ENCODE data around the gene PSMB1. TPM values are rescaled to one million over a fixed set of nuclear protein-coding genes. Genes with fewer than 3 reads are reported as not detected.

Gene PSMB1
- total RNA-seq (2014; rRNA removed; shearing (Covaris generic)) = 341 and 368 TPM in 2 replicates
- polyA plus RNA-seq (2015; cell fraction: cytosol; rRNA removed) = 254 and 274 TPM in 2 replicates
- polyA plus RNA-seq (2015; cell fraction: nucleus; rRNA removed) = 210 and 229 TPM in 2 replicates

- in situ Hi-C loops (cut with HindIII; ENCODE audit: low pct_unique_long_range_greater_than_20kb, low sequenced_read_pairs) = no loop called here
- peak; percentile 94 for DNase-seq (ENCODE audit: low read depth, low spot score)
Measured at GRCh38 chr6:170552765-170553533, at the start of gene PSMB1. PSMB1 (minus strand) TSS chr6:170553307; CDS start chr6:170553242, 65 bp downstream.

- no peak for DNase-seq (ENCODE audit: low read depth, low spot score)
- in situ Hi-C loops (cut with HindIII; ENCODE audit: low pct_unique_long_range_greater_than_20kb, low sequenced_read_pairs) = no loop called here
Measured at GRCh38 chr6:170597278-170597677, 44.2 kb upstream of the PSMB1 start.

GRCh38 chr6:170596426-170596825 is 43.3 kb upstream of the PSMB1 start:
- DNase-seq (ENCODE audit: low read depth, low spot score) = no peak
- in situ Hi-C loops (cut with HindIII; ENCODE audit: low pct_unique_long_range_greater_than_20kb, low sequenced_read_pairs) = no loop called here

DNA sequence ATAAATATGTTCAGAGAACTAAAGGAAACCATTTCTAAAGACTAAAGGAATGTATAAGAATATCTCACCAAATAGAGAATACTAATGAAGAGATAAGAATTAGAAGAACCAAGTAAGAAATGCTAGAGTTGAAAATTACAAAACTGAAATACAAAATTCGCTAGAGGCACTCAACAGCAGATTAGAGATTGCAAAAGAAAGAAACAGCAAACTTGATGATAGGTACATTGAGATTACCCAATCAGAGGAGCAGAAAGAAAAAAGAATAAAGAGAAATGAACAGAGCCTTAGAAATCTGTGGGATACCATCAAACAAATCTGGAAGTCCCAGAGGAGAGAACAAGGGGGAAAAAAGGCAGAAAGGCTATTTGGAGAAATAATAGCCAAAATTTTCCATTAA is 37.6 kb upstream of the PSMB1 start:
- in situ Hi-C loops (cut with HindIII; ENCODE audit: low pct_unique_long_range_greater_than_20kb, low sequenced_read_pairs) = no loop called here
- DNase-seq (ENCODE audit: low read depth, low spot score) = no peak

- no peak for DNase-seq (ENCODE audit: low read depth, low spot score)
- in situ Hi-C loops (cut with HindIII; ENCODE audit: low pct_unique_long_range_greater_than_20kb, low sequenced_read_pairs) = no loop called here
Measured at GRCh38 chr6:170584954-170585498, 31.9 kb upstream of the PSMB1 start.

DNA sequence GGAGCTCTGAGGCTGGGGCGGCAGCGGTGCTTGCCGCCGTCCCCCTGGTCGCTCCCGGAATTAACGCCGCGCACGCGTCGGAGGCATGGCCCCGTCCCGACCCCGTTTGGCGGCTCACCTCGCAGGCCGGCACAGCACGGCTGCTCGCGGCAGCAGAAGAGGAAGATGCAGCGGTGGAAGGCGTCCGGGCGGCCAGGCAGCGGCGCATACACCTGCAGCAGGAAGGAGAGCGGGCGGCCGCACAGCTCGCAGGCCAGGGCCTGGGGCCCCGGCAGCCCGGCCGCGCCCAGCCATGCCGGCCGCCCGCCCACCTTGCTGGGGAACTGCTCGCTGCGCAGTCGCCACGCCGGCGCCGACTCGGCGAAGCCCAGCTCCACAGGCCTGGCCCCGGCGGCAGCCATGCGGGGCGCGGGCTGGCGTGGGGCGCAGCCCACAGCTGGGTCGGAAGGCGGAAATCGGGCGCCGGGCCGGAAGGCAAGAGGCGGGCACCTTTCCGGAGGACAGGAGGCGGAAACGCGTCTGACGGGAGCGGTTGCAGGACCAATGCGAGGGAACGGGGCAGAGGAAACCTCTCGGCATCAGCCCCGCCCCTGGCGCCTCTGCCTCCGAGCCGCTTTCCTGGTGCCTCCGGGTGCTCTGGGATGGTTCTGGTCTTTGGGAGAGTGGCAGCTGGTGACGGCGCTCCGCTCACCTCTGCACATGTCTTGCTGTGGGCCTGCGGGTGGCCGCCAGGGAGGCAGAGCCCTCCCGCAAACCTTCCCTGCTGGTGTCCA is 31.3 kb upstream of the PSMB1 start, which contains the start of gene PDCD2:
Gene PDCD2, minus strand, starts transcription at position 457 of the 773 bp plus-strand sequence. Its CDS starts 56 bp downstream, at position 401.
- DNase-seq (ENCODE audit: low read depth, low spot score) = peak; percentile 90
- in situ Hi-C loops (cut with HindIII; ENCODE audit: low pct_unique_long_range_greater_than_20kb, low sequenced_read_pairs) = no loop called here

DNA sequence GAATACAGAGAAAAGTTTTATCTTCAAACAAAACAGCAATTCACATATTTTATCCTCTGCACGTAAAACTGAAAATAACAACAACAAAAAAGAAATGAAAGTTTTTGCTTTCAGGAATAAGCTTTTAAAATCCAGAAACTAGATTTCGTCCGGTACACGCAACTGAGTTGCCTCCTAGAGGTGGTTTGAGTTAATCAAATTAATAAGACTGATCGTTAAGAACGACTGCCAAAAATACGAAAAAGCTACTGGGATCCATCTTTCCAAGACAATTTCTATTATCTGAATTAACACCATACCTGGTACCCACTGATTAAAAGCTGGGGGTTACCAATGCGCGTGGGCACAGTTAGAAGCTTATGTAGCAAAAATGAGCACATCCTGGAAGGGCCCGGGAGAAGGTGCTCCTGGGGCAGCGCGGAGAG is 30.7 kb upstream of the PSMB1 start:
- in situ Hi-C loops (cut with HindIII; ENCODE audit: low pct_unique_long_range_greater_than_20kb, low sequenced_read_pairs) = no loop called here
- DNase-seq (ENCODE audit: low read depth, low spot score) = no peak

- in situ Hi-C loops (cut with HindIII; ENCODE audit: low pct_unique_long_range_greater_than_20kb, low sequenced_read_pairs) = no loop called here
- DNase-seq (ENCODE audit: low read depth, low spot score) = no peak
Measured at GRCh38 chr6:170578909-170579308, 25.8 kb upstream of the PSMB1 start.

DNA sequence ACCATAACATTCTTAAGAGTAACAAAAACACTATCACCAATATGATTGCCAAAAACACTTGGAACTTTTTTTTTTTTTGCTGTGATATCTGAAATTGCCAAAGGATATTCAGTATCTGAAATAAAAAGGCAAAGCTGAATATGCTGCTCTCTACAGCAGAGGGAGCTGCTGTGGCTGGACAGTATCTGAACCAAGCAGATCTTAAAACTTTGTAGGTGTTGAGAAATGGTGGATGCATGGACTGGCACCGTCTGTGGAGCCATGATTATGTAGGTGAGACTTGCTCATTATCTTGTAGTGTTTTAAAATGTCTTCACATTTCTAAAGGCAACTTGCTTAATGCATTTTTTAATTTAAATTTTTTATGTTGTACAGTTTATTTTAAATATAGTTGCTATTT is 22.1 kb upstream of the PSMB1 start:
- peak; percentile 39 for DNase-seq (ENCODE audit: low read depth, low spot score)
- in situ Hi-C loops (cut with HindIII; ENCODE audit: low pct_unique_long_range_greater_than_20kb, low sequenced_read_pairs) = no loop called here

DNA sequence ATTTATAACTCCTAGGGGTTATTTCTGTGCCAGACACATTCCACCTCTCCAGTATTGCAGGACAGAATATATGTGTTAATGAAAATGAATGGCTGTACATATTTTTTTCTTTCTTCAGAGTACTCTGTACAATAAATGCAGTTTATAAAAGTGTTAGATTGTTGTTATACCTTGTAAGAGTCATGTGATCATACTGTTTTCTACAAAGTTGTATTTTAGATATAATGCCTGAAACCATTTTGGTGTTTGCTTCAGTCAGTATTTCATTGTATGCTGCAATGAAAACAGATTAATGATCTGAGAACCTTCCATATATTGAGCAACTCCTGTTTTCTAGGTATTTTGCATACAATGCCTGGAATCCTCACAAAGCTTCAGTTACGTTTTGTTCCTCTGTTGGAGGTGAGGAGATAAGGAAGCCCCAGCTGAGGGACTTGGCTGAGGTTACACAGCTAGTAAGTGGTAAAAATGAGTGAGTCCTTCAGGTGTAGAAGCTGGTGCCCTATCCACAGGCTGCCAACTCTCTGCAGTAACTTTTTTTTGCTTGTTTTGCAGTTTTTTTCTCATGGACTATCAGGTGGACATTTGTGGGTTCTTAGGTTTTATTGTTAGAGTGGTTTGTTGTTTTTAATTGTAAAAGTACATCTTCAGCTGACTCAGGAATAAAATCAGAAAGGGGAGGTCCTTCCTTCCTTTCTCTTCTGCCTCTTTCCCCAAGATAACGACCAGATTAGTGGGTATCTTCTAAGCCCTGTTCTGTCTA is 19.8 kb upstream of the PSMB1 start:
- in situ Hi-C loops (cut with HindIII; ENCODE audit: low pct_unique_long_range_greater_than_20kb, low sequenced_read_pairs) = no loop called here
- no peak for DNase-seq (ENCODE audit: low read depth, low spot score)

DNA sequence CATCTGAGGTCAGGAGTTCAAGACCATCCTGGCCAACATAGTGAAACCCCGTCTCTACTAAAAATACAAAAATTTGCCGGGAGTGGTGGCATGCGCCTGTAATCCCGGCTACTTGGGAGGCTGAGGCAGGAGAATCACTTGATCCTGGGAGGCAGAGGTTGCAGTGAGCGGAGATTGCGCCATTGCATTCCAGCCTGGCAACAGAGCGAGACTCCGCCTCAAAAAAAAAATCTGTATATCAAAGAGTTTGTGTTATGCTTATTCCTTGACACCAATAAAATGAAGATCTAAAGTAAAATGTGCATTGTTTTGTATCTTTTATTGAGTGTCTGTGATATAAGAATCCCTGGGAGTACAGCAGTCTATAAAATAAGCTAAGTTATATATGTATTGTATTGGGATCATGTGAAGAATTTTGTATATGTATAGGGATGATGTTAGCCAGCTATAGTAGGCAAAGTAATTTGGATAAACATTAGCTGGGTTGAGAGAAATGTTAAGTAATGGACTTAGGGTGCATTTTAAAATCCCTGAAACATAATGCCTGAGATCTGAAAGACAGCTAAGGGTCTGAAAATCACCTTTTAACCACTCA is 11.9 kb upstream of the PSMB1 start:
- in situ Hi-C loops (cut with HindIII; ENCODE audit: low pct_unique_long_range_greater_than_20kb, low sequenced_read_pairs) = no loop called here

DNA sequence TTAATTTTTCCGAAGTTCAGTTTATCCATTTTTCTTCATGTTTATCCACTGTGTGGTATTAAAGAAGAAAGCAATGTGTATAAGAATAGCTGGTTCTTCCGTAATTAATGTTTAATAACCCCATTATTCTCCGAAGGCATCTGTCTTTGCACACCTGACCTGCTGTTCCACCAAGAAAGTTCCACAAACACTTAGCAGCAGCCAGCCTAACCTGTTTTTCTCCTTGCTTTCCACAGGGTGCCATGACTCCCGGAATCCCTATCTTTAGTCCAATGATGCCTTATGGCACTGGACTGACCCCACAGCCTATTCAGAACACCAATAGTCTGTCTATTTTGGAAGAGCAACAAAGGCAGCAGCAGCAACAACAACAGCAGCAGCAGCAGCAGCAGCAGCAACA is 8.4 kb upstream of the PSMB1 start:
- no peak for DNase-seq (ENCODE audit: low read depth, low spot score)
- in situ Hi-C loops (cut with HindIII; ENCODE audit: low pct_unique_long_range_greater_than_20kb, low sequenced_read_pairs) = no loop called here

More for the DNA sequence above, 11.9 kb upstream of the PSMB1 start:
- DNase-seq (ENCODE audit: low read depth, low spot score) = no peak

GRCh38 chr6:170555305-170555704 is 2.2 kb upstream of the PSMB1 start:
- in situ Hi-C loops (cut with HindIII; ENCODE audit: low pct_unique_long_range_greater_than_20kb, low sequenced_read_pairs) = no loop called here
- DNase-seq (ENCODE audit: low read depth, low spot score) = no peak

DNA sequence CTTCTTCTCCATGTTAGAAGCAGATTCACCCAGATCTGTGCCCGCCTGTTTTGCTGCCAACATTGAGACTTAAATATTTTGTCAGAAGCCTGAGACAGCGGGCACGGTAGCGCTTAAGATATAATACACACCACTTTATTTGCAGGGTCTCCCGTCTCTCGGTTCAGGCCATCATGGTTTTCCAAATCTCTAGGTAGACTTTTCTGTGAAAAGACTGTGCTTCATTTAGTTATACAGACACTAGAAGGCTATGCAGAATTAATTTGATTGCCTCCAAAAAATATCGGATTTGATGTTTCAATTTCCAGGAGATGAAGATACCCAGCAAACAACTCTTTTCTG is 1.7 kb upstream of the PSMB1 start:
- DNase-seq (ENCODE audit: low read depth, low spot score) = no peak
- in situ Hi-C loops (cut with HindIII; ENCODE audit: low pct_unique_long_range_greater_than_20kb, low sequenced_read_pairs) = no loop called here

DNA sequence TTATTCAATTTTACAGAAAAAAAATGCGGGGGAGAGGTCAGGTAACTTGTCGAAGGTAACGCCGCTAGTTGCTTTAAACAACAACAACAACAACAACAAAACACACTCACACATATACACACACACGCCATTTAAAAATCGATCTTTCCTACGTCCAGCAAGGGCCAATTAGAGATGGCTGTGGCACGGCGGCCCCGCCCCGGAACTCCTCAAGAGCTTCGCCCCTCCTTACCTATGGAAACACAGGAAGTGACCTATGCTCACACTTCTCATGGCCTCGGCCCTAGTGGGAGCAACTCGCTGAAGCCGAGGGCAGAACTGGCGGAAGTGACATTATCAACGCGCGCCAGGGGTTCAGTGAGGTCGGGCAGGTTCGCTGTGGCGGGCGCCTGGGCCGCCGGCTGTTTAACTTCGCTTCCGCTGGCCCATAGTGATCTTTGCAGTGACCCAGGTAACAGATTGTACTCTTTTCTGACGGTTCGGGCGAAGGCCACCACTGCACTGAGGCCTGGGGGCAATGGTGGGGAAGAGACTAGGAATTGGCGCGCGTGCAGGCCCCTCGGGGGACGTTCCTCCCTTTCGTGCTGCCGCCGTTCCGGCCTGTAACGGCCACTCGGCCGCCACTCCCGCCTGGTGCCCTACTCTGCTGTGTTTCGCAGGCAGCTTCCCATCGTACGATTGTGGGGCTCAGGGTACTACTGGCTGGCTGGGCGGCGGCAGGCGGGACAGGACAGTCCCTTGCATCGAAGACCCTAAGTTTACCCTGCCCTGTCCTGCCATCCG is 1.1 kb upstream of the PSMB1 start, which contains the start of gene TBP:
Gene TBP, plus strand, starts transcription at position 357 of the 783 bp plus-strand sequence. CDS start 2,661 bp downstream, outside the sequence.
- in situ Hi-C loops (cut with HindIII; ENCODE audit: low pct_unique_long_range_greater_than_20kb, low sequenced_read_pairs) = no loop called here
- peak; percentile 98 for DNase-seq (ENCODE audit: low read depth, low spot score)

- in situ Hi-C loops (cut with HindIII; ENCODE audit: low pct_unique_long_range_greater_than_20kb, low sequenced_read_pairs) = no loop called here
- no peak for DNase-seq (ENCODE audit: low read depth, low spot score)
Measured at GRCh38 chr6:170553534-170554012, 466 bp upstream of the PSMB1 start.
